Activated T-cell treated with anti-CD3 and anti-CD28 coated beads for 48 hours (primary cell): ENCODE measurements around the gene CAP2.

ENCODE experiments used
- DNase-seq: peaks from one replicate; pipeline ENCODE4 v3.0.0-alpha.2; 2020; ENCODE audit warnings: low read depth

The CAP2 gene

DNA sequence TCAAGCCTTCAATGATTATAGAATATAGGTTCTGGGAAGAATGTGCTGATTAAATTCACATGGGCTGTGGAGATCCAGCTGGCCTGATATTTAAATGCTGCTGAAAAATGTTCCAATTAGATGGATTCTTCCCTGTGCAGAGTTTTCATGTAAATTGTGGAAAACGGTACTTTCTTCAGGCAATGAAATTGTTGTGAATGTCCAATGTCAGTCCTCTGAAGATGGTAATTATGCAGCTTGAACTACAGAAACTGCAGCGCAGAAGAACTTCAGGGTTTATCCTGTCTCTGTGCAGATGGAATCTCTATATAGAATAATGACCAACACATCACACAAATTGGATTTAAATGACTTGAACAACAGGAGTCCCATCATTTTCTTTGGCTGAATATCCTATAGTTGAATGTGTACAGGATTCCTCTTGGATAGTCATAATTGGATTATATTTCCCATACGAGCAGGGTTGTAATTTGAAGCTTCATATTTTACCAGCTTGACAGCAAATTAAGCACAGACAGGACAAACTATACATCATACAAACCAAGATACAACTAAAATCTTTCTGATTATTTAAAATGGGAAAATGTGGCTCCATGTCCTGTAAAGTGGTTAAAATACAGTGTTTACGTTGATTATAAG is 82.3 kb downstream of the CAP2 start:
- DNase-seq = no peak

DNA sequence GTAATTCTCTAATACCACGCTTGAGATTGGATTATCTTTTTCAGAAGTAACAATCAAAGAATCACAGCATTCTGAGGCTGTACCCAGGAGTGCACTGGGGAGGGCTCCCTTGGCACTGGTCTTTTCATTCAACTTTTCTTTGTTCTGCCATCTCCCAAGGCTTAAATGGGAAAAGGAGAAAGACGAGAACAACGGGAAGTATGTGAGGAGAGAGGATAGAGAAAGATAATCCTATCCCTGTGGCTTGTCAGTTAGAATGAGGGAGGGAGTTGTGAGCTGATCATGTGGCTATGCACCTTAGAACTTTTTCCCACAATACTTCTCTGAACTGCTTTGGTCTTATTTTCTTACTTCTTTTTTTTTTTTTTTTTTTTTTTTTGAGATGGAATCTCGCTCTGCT is 83.1 kb downstream of the CAP2 start:
- DNase-seq = no peak

DNA sequence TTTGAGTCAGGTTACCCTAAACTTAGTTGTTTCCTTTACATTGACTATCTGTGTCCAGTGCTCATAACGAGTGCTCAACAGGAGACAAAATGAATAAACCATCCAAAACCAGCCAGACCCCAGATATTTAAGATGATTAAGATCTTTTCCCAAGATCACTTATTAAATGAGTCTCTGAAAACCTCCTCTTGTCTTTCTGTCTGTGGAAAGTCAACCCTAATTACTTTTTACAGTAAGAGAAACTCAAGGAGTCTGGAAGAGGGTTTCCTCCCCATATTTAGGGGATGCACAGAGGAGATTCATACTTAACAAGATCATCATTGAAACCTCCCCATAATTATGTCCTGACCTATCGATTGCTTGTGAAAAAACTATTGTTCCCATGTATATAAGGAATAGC is 84.0 kb downstream of the CAP2 start:
- no peak for DNase-seq

DNA sequence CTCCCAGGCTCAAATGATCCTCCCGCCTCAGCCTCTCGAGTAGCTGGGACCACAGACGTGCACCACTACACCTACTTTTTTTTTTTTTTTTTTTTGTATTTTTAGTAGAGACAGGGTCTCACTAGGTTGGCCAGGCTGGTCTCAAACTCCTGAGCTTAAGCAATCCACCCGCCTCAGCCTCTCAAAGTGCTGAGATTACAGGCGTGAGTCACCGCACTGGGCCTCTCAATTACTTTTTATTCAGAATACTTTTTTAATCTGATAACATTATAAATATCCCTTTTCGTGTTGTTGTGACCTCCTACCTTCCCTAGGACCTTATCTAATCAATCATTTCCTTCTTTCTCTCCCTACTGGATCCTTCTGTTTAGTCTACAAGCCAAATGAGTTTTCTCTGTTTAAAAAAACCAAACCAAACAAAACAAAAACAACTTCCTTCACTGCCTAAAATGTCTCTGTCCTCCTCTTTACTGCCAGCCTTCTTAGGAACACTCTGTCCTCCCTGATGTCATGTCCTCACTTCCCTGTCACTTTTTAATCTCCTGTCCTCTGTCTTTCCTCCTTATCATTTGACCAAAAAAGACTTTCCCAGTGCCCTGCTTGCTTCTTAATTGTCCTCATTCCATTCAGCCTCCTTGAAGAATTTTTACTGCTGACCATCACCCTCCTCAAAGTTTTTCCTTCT is 85.0 kb downstream of the CAP2 start:
- no peak for DNase-seq

DNA sequence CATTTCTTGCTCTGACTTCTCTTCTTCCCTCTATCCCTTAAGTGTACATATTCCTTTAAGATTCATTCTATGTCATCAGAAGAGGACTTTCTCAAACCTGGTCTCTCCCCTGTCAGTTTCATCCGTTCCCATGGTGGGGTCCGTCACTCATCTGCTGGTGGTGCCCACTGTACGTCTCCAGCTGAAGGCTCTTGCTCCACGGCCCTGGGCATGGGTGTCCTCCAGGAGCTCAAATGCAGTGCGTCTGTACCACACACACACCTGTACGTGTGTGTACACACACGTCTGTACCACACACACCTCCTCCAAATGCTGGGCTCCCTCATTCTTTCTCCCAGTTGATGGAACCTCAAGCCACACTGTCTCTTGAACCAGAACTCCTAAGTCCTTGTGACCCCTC is 85.6 kb downstream of the CAP2 start:
- no peak for DNase-seq

GRCh38 chr6:17480476-17480875 is 87.1 kb downstream of the CAP2 start:
- no peak for DNase-seq

DNA sequence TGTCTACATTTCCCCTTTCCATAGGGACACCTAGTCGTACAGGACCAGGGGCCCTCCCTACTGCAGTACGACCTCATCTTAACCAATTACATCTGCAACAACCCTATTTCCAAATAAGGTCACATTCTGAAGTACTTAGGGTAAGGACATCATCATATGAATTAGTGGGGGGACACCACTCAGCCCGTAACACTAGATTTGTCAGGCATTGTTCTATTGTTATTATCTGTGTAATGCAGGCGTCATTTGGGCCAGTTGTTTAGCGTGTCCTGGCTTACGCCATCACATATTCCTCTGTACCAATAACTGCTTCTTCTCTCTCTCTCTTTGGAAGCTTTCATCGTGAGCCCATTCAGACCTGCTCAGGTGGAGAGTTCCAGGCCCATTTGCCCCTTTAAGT is 89.3 kb downstream of the CAP2 start:
- no peak for DNase-seq

- DNase-seq = no peak
Observed at GRCh38 chr6:17483391-17484016, 90.1 kb downstream of the CAP2 start.

GRCh38 chr6:17484201-17484849 is 90.9 kb downstream of the CAP2 start:
- DNase-seq = no peak

DNA sequence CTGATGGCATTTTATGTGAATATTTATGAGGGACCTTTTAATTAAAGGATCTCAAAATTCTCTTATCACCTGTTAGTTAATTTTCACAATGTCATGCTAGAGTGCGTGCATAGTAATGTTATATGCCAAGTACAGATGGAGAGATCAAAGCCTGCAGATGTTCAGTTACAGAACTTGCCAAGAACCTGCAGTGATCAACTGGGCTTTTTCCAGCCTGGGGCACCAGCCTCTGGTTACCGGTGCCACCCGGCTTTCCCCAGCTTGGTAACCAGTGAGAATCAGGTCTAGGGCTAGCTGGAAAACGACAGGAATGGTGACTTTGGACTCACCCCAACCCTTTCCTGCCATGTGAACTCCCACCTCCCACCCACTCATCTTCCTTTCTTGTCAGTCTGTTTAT is 91.8 kb downstream of the CAP2 start:
- DNase-seq = no peak

DNA sequence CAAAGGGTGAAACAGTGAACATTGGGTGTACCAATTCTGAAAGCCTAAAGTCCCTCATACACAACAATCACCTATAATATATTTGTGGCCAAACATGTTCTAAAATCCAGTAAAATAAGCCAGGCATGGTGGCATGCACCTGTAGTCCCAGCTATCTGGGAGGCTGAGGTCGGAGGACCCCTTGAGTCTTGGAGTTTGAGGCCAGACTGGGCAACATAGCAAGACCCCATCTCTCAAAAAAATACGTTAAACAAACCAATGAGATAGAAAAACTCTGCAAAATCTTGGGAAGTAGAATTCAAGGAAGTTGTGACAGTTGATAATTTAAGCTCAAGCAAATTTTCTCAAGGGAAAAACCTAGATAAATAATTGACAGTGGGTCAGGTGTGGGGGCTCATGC is 92.6 kb downstream of the CAP2 start:
- DNase-seq = no peak

GRCh38 chr6:17486680-17487079 is 93.3 kb downstream of the CAP2 start:
- no peak for DNase-seq

- no peak for DNase-seq
Observed at GRCh38 chr6:17490724-17491123, 97.3 kb downstream of the CAP2 start.

DNA sequence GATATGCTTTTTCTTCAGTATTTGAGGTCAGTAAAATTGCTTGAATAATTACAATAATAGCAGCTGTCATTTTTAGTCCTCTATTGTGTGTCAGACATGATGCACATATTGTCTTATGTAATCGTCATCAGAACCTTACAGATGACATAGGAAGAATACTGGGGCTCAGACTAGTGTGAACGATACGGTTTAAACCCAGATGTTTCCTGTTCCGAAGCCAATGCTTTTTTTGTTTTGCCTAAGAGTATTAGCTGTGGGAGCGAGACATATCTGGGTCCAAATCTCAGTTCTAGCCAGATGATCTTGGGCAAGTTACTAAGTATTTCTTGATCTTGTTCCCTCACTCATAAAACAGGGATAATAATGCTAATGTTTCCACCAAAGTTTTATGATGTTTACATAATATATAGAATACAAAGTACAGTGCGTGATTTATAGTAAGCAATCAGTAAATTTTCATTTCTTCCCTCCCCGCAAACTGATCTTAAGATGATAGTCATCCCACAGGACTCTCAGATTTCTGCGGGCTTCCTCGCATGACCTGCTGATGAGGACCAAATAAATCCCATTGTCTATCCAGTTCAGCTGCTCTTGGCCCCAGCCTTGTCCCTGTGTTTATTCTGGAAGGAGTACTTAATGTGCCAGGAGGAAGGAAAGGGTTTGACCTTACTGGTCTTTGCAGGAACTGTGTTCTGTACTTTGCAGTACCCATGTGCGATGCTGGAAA is 98.2 kb downstream of the CAP2 start:
- no peak for DNase-seq

GRCh38 chr6:17492350-17492749 is 99.0 kb downstream of the CAP2 start:
- DNase-seq = no peak

DNA sequence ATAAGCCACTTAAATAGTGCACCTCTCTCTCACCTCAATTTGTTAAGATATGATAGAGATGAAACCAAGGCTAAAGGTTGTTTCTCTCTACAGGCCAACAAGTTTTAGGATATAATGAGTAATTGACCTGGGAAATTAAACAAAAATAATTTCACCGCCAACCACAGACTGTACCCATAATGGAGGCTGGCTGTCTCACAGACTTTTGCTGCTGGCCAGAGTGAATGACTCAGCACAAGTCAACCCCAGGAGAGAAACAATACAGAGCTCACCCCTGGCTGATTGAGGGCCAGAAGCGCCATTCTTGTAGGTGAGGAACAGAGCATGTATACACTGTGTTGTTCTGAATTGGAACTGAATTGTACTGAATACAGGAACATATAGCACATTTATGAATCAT is 99.9 kb downstream of the CAP2 start:
- no peak for DNase-seq

DNA sequence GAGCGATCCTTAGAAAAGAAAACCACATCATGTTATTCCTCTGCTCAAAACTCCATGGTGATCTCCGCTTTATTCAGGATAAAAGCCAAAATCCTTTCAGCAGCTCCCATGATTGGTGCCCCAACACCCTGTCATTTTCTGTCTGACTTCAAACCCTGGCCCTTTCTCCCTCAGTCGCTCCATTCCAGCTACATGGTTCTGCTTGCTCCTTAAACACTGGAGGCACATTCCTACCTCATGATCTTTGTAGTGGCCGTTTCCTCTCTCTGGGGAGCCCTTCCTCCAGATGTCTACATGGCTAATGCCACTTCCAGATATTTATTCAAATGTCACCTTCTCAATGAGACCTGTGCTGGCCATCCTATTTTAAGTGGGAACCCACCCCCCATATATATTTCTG is 100.8 kb downstream of the CAP2 start:
- no peak for DNase-seq

GRCh38 chr6:17494919-17495318 is 101.5 kb downstream of the CAP2 start:
- no peak for DNase-seq

- no peak for DNase-seq
Observed at GRCh38 chr6:17497535-17498095, 104.2 kb downstream of the CAP2 start.

DNA sequence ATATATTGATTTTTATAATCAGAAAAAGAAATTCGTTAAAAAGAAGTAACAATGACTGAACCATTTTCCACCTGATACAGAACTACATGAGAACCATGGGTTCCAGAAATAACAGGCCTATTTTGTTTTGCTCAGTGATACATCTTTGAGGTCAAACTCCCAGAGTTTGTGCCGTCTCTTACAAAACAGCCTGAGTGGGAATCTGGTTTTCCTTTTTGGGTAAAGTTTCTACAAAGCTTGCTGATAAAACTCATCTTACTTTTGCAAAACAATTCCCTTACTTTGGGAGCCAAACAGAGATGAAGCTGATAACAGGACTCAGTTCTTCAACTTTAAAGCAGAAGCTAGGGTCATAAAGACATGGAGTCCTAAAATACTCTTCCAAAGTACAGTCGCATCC is 108.0 kb downstream of the CAP2 start:
- no peak for DNase-seq

DNA sequence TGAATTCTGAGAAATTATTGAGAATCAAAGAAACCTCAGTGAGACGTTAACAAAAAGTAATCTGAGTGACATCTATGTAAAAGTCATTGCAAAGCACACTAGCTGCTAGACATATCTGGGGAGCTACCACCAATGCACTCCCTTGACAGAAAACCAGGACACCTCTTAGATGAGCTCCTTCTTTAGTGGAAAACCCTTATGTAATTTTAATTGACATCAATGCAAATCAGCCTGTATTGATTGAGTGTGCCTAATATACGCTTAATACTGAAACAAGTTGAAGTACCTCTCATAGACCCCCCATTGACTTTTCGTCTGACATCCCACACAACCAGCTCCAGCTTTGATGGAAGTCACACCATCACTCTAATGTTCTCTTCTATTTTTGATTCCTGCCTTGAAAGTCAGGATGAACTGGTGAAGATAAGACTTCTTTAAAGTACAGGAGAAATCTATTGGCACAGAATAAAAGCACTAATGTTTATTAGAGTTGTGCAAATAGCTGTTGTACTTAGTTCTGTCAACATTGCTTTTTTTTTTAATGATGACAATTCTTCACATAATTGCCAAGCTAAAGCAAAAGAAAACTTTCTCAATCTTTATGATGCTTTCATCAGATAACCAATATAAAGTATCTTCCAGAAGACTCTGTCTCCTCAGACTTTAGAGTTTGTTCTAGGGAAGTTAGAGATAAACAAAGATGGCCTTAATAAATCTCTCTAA is 108.7 kb downstream of the CAP2 start:
- DNase-seq = no peak

DNA sequence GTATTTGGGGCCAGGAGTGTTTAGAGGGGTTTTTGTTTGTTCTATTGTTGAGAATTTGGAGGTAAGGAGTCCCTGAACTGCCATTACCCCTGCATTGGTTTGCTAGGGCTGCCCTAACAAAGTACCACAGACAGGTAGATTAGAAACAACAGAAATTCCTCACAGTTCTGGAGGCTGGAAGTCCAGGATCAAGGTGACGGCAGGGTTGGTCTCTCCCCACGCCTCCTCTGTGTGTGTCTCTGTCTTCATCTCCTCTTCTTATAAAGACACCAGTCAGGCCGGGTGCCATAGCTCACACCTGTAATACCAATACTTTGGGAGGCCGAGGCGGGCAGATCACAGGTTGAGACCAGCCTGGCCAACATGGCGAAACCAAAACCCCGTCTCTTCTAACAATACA is 109.7 kb downstream of the CAP2 start:
- DNase-seq = no peak
